Stimulated activated CD8-positive, alpha-beta memory T cell treated with anti-CD3 and anti-CD28 coated beads, Interleukin-4, amount 100 ng/mL, for 4 hours (primary cell): ENCODE results near the gene IGF2BP3.

ENCODE experiments used
- DNase-seq, 2 donors: peaks; one replicate each; pipeline ENCODE4 v3.0.0-alpha.2; 2020; ENCODE audit warnings: low read depth in 2 of 2, low spot score in 1 of 2

Gene IGF2BP3

DNA sequence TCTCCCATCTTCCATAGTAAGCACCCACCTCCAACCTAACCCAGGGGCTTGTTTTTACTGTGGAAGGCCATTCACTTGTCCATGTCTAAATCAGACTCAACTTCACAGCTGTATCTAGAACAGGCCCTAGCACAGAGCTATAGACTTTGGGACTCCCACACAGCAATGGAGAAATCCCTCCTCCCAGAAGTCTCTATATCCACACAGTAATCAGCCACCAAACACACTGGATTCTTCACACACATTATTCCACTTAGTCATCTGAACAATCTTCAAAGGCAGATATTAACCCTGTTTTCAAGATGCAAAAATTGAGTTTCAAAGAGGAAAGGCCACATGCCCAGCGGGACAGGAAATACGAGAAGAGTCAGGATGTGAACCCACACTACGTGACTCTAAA lies 89.3 kb downstream of the IGF2BP3 start:
- DNase-seq: no peak

DNA sequence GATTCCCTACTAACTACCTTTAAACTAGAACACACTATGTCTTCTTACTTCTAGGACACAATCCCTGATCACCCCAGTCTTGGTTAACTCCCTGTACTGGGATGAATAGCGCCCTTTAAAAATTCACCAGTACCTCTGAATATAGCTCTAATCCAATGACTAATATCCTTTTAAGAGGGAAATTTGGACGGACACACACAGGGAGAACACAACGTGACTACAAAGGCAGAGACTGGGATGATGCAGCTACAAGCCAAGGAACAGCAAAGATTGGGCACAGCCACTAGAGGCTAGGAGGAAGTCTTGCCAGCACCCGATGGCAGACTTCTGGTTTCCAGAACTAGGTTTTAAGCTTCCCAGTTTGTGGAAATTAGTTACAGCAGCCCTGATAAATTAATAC lies 89.7 kb downstream of the IGF2BP3 start:
- no peak for DNase-seq

DNA sequence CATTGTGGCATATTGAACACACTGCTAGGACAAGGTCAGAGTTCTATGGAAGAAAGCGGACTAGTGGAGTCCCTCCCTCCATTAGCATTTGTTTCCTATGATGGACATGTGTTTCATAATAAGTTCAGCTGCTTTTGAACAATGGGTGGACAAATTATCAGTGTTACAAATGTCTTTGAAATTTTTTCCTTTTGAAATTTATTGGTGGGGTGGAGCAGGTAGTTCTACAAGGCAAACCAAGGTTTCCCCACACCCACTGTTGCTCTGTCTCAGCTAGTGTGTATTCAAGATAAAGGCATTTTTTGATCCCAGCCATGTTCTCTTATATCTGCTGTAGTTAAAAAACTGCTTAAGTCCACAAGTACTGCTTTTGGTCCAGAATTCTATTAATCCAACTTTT lies 91.3 kb downstream of the IGF2BP3 start:
- DNase-seq: no peak

DNA sequence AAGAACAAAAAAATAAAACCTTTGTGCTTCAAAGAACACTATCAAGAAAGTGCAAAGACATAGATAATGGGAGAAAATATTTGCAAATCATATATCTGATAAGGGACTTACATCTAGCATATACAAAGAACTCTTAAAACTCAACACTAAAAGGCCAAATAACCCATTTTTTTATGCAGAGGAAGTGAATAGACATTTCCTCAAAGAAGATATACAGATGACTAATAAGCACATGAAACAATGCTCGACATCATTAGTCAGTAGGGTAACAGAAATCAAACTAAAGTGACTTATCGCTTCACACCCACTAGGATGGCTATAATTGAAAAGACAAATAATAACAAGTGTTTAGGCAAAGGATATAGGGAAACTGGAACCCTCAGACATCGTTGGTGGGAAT lies 93.2 kb downstream of the IGF2BP3 start:
- no peak for DNase-seq

DNA sequence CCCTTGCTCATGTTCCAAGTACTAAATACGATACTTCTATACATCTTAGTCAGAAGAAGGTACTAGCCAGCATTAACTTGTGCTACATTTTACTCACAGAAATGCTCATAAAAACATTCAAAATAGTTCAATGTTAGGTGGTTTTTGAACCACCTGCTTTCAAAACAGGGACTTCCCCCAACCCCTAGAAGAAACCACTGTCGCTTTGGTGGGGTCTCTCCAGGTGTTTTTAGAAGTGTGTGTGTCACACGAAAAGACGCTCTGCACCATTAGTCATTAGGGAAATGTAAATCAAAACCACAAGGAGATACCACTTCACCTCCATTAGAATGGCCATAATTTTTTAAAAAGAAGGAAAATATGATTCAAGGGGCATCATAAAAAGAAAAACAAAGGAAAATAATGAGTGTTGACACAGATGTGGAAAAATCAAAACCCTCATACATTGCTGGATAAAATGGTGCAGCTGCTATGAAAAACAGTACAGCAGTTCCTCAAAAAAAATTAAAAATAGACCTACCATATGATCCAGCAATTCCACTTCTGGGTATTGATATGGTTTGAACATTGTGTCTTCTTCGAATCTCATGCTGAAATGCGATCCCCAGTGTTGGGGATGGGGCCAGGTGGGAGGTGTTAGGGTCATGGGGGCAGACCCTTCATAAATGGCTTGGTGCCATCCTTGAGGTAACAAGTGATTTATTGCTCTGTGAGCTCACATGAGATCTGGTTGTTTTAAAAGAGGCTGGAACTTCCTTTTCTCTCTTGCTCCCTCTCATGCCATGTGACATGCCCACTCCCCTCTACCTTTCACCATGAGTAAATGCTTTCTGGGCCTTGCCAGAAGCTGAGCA lies 96.9 kb downstream of the IGF2BP3 start:
- DNase-seq: peak; percentile 23 to 37

DNA sequence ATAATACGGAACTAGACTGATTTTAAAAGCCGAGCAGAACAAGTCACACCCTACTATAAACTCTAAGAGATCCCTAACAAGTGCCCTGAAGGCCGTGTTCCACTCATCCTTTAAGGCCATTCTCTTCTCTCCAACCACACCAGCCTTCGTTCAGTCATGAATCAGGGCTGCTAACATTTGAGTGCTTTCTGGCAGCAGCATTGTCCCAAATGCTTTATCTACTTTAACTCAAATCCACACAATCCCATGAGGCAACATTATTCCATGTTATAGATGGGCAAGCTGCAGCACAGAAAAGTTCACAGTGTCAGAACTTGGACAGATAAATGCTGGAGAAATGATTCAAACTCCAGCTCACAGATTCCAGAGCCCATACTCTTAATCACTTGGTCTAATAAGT lies 97.7 kb downstream of the IGF2BP3 start:
- DNase-seq: no peak

DNA sequence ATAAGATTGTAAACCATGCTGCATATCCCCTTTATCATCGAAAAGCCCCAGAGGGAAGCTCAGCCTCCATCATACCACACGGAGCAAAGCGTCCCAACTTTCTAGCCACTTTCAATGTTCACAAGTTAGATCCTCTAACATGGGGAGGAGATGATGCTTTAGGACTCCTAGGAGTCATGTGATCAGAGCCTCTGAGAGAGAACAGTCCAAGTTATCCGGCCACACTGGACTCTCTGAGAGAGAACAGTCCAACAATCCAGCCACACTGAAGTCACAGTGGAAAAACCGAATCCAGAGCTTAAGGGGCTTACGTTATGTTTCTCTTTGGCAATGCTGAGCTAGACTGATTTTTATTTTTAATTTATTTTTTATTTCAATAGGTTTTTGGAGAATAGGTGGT lies 98.6 kb downstream of the IGF2BP3 start:
- DNase-seq: no peak

DNA sequence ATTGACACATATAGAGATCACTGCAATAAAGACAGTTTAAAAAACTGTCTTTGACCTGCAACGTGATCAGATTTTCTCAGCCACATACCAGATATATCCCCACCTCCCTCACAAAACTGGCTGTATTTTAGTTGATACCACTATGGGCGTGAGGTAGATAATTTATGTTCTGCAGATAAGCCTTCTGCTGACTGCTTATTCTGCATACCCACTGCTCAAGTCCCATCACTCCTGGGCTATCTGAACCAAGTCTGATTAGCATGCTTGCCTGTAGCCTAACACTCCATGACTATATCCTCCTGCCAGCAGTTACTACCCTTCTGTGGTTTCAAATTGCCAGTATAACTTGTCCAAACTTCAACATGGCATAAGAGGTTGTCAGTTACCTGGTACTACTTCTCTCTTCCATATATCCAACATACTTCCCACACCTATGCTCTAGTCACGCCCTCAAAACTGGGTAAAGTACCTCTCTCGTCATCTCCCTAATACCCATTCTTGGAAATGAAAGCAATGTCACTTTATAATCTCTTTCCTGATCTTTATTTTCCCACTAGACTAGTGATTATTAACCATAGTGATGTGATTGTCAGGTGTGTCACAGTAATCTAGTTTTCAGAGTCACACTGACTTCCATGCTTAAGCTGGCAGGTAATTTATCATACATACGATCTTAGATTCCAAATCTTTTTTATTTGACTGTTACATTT lies 100.4 kb downstream of the IGF2BP3 start:
- DNase-seq: no peak

DNA sequence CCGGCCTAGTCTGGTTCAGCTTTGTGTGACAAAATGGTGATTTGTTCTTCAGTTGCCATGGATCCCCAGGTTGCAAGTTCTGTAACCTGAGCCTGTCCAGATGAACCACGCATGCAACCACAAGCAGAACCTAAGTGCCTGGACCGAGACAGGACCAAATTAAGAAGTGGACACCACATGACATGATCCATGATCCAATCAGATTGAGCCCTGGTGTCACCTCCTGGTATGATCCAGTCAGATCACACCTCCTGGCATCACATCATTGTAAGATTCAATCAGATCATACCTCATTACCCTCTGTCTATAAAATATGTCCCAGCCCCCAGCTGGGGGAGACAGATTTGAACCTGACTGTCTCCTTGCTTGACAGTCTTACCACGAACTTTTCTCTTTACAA lies 101.2 kb downstream of the IGF2BP3 start:
- DNase-seq: no peak

DNA sequence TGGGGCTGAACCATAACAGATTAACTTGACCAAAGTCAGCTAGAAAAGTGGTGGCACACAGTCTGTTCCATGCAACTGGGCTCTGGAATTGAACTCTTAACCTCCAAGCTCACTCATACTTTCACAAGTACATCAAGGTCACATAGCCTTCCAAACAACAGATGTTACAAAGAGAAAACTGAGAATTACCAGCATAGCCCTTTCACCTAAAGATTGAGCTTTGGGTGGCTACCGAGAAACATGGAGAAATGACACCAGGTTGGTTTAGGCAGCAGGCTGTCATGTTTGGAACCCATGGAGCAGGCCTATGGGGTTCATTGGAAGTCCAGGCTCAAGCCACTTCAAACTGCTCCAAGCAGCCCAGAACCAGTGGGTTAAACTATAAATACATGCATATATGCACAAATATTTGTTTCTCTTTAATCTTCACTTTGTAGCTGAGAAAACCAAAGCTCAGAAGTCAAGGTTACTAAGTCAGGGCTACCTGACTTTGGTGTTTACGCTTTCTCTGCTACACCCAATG lies 112.1 kb downstream of the IGF2BP3 start:
- DNase-seq: no peak

DNA sequence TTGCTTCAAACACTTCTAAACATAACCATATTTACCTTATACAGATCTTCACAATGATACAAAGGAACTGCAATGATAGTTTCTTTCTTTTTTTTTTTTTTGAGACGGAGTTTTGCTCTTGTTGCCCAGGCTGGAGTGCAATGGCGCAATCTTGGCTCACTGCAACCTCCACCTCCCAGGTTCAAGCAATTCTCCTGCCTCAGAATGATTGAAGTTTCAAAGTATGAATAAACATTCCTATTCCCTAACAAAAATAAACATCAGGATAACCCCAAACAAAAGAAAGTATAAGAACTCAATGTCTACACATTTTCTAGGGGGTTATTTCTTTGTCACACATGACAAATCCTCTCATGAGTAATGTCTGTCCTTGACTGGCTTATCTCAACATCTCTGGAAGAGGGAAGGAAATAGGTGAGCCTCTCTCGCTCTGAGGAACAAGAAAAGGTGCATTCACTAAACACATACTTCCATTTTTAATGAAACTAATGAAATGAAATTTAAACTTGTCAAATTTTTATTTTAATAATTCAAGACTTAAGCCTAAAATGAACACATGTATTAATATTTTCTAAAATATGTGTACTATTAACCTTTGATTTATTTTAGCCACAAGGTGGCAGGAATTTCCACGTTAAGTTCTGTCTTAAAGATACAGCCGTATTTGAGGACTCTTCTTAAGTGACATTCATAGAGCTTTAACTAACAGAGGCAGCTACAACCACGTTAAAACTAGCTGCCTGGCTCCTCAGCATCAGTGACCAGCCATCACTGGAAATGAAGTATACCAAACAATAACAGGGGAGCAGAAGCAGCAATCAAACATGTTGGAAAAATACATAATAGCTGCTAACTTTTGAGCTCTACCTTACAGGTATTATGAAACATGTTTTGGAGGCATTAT lies 112.8 kb downstream of the IGF2BP3 start:
- no peak for DNase-seq

DNA sequence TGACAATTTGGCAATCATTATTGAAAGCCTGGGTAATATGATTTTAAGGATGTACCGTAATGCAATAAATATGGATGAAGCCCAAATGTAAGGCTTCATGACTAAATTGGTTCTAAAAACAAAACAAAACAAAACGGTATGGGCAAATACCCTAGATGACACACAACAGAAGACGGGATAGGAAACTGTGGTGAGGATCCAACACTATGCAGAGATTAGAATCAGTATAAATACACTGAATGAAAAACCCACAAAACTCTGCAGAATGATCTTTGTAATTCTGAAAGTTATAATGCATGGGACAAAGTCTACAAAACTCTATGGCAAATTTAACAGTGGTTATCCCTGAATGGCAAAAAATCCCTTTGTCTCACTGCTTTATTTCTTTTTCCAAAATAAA lies 113.6 kb downstream of the IGF2BP3 start:
- DNase-seq: no peak

DNA sequence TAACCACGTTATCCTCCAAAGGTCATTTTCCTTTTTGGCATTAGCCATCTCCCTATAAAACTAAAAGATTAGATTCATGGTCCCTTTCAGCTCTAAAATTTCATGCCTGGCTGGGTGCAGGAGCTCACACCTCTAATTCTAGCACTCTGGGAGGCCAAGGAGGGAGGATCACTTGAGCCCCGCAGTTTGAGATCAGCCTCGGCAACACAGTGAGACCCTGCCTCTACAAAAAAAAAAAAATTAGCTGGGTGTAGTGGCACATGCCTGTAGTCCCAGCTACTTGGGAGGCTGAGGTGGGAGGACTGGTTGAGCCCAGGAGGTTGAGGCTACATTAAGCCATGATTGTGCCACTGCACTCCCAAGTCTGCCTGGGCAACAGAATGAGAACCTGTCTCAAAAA lies 114.1 kb downstream of the IGF2BP3 start:
- DNase-seq: no peak

DNA sequence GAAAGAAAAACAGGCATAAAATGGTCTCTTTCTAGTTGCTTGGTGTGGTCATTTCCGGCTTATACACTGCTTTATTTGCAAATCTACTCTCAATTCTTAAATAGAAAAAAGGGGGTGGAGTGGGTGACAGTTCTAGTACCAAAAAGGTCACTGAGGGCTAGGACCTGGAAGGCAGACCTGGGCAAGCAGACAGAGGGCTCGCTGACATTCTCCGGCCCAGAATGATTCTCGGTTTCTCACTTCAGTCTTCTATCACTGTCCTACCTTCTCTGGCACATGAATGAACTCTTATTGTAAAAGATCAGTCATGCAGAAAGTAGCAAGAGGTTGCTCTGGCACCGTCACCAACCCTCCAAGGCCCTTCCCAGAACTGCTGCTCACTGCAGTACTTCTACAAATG lies 117.1 kb downstream of the IGF2BP3 start:
- no peak for DNase-seq

DNA sequence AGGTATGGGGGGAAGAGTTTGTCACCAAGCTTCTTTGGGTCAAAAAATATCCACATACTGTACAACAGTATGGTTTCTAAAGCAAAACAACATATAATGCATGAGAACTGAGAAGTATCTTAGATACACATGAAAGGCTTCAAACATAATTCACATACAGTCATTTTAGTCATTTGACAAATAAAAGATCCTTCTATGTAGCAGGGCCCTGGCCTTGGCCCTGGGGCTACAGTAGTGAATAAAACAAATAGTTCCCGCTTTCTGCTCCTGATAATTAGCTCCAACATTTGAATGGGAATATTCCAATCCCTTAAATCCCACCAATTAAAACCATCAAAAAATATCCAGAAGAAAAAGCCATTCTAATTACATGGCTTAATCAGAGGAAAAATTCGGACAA lies 119.8 kb downstream of the IGF2BP3 start:
- no peak for DNase-seq

DNA sequence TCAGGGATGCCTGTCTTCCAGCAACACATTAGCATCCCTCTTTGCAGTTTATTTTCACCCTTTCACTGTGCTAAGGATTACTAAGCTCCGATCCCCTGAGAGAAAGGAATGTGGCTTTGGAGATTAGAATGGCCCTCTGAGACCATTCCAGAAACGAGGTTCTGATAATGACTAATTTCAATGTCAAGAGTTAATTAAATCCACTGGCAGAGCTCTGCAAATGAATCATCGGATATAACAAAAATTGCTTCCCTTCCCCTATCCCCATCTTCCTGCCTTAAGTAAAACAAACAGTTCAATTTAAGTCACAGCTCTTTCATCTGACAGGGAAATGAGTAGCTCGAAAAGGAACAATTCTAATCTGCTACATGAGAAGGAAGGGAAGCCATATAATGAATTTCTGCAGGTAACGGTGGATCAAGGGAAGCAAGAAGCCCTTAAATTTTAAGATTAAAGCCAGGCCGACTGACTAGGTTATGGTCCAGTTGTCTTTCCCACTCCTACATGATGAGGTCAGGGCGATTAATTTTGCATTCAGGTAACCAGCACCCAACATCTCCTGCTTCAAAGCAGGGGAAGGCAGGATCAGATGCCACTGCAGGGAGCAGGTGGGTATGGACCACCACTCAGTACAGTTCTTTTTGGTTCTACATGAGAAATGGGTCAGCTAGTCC lies 120.7 kb downstream of the IGF2BP3 start:
- no peak for DNase-seq

DNA sequence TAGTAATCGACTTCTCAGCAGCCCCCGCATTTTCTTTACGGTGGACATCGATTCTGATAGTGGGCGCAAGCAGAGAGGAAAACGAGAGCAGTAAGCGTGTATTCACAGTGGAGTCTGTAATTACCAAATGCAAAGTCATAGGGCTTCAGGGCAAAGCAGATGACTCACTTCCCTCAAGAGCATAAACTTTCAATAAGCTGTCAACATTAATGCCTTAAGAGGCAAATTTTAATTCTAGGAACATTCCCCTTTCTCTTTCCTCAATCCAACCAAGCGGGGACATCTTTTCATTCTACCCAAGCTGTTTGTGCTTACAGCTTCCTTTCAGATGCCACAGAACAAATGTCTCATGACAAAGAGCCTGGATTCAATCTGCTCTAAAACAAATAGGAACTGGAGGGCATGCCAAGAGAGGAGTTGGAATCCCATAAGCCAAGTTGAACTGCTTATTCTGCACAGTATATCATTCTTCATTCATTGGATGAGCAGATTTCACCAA lies 122.6 kb downstream of the IGF2BP3 start:
- DNase-seq: no peak

DNA sequence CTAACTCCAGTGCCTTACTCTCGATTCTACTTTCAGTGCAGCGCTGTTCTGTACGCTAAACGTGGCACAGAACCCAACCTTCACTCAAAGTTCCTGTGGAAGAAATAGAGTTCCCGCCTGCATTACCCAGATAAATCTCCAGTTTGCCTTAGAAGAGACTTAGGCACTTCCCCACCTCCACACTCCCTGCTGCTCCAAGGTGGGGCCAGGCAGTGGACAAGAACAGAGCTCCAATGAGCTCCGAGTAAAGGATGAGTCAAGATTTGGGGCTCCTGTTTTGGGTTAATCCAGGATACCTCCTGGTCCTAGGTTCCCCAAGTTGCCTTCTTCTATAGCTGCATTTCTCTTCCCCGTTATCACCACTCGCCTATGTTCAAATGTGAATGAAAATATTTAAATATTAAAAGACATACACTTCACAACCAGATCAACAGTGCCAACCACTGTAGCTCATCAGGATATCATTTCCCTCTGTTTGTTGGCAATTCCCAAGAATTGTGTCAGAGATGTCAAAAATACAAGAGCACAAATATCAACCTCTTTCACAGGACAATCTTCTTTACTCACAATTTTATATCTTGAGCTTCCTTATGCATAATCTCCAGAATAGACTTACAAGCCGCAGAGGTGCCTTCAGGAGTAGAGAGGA lies 123.1 kb downstream of the IGF2BP3 start:
- no peak for DNase-seq

DNA sequence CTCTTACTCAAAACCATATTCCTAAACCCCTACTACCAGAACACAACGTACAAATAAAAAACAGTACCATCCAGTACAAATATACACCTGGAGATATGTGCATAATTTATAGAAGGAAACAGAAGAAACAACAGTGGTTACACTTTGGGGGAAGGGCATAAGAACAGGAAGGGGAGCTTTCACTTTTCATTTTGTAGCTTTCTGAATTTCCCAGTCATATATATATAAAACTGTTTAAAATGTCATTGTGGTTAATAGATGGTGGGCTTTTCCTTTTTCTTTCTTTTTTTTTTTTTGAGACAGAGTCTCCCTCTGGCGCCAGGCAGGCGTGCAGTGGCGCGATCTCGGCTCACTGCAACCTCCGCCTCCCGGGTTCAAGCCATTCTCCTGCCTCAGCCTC lies 124.0 kb downstream of the IGF2BP3 start:
- no peak for DNase-seq

DNA sequence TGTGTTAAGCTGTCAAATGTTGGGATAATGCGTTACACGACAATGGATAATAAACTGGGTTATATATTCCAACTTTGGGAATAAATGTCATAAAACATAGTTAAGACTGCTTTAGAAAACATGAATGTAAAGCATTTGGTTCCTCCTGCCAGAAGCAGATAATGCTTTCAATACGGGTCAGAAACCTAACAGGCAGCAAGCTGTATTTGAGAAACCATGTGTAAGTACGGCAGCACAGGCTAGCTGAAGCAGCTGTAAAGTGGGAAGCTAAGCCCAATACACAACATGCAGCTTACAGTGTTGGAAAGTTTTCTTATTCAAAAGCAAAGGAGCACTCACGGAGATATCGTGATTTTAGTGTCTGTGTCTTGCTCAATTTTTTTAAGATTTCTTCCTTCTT lies 124.7 kb downstream of the IGF2BP3 start:
- no peak for DNase-seq
